HG03280 (cell line): ENCODE results near the gene PALS1.
"Not testable (repeated sequence)": the region's sequence is repeated elsewhere in the genome, so short reads cannot be mapped to it uniquely, and the experiment has no call there.

ENCODE experiments used
- ATAC-seq: cut with Tn5 transposase; IDR thresholded peaks from one replicate; pipeline ENCODE4 v1.9.1; 2021; ENCODE audit warnings: mild to moderate bottlenecking, moderate library complexity; ENCODE audit not compliant: unreplicated experiment

PALS1 gene

GRCh38 chr14:67257906-67258305, 16.7 kb downstream of the PALS1 start:
- no peak for ATAC-seq

- no peak for ATAC-seq
These were observed 19.7 kb downstream of the PALS1 start for GRCh38 chr14:67260965-67261364.

- ATAC-seq, result no peak
These were observed 22.4 kb downstream of the PALS1 start for GRCh38 chr14:67263499-67264149.

- no peak for ATAC-seq
These were observed 23.9 kb downstream of the PALS1 start for GRCh38 chr14:67265131-67265530.

- ATAC-seq, result no peak
These were observed 26.5 kb downstream of the PALS1 start for GRCh38 chr14:67267576-67268328.

- ATAC-seq, result no peak
These were observed 27.4 kb downstream of the PALS1 start for GRCh38 chr14:67268426-67269150.

- no peak for ATAC-seq
These were observed 28.2 kb downstream of the PALS1 start for GRCh38 chr14:67269298-67270060.

- no peak for ATAC-seq
These were observed 29.0 kb downstream of the PALS1 start for GRCh38 chr14:67270145-67270753.

- no peak for ATAC-seq
These were observed 29.7 kb downstream of the PALS1 start for GRCh38 chr14:67270933-67271332.

GRCh38 chr14:67273281-67273680, 32.0 kb downstream of the PALS1 start:
- not testable (repeated sequence) for ATAC-seq

- ATAC-seq, result no peak
These were observed 34.9 kb downstream of the PALS1 start for GRCh38 chr14:67276131-67276530.

GRCh38 chr14:67280506-67280905, 39.3 kb downstream of the PALS1 start:
- ATAC-seq, result no peak

GRCh38 chr14:67285876-67286452, 44.7 kb downstream of the PALS1 start:
- no peak for ATAC-seq
